SK-N-SH (cell line): ENCODE results near the gene CACYBP.
A peak's percentile ranks its signal among the peaks of the same experiment; 100 is the strongest.

Experiments used
- SMC3 ChIP-seq: IDR thresholded peaks from 2 replicates; pipeline ENCODE4 v1.6.1; 2012; ENCODE audit warnings: low read depth, low read length, improper control_type of control experiment
- TAF1 ChIP-seq: IDR thresholded peaks from 2 replicates; pipeline ENCODE4 v1.6.1; 2012; ENCODE audit warnings: low read depth, mild to moderate bottlenecking, low read length, moderate library complexity, borderline replicate concordance
- TF ChIP-seq, protein P1 (sequence below): fragments of 200-600 bp; sonication (generic); IDR thresholded peaks from 2 replicates; pipeline ENCODE4 v1.6.1; 2017; ENCODE audit warnings: antibody characterized with exemption, mild to moderate bottlenecking, moderate library complexity

DNA sequence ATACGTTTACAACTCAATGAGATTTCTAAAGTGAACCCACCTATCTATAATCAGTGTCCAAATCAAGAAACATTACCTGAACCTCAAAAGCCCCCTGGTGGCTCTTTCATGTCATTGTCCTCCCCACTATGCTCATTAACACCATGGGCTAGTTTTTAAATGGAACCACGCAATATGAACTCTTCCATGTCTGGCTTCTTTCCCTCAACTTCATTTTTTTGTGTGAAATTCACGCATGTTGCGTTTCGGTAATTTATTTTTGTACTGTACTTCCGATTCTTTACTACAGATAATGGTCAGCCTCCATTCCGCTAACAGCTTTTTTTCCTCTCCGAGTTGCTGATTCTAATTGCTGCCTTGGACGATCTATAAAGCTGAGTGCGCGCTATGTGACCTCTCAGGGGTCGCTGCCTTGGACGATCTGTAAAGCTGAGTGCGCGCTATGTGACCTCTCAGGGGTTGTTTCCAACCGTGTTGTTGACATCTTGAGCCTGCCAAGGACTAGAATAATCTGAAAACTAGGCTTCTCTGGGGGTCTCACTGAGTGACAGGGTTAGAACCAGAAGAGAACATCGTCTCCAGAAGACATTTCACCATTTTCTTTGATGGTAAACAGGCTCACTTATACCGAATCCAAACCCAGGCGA is 1.1 kb upstream of the CACYBP start:
- TF ChIP-seq TAF1 (no peak), SMC3 (peak; percentile 63; the same call in 1 of the 2 replicates)
- TF ChIP-seq, protein P1, sequence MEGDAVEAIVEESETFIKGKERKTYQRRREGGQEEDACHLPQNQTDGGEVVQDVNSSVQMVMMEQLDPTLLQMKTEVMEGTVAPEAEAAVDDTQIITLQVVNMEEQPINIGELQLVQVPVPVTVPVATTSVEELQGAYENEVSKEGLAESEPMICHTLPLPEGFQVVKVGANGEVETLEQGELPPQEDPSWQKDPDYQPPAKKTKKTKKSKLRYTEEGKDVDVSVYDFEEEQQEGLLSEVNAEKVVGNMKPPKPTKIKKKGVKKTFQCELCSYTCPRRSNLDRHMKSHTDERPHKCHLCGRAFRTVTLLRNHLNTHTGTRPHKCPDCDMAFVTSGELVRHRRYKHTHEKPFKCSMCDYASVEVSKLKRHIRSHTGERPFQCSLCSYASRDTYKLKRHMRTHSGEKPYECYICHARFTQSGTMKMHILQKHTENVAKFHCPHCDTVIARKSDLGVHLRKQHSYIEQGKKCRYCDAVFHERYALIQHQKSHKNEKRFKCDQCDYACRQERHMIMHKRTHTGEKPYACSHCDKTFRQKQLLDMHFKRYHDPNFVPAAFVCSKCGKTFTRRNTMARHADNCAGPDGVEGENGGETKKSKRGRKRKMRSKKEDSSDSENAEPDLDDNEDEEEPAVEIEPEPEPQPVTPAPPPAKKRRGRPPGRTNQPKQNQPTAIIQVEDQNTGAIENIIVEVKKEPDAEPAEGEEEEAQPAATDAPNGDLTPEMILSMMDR, result peak; percentile 86
